ENCODE data around the gene PIGX. TPM values are rescaled to one million over a fixed set of nuclear protein-coding genes. Genes with fewer than 3 reads are reported as not detected.

The PIGX gene
- total RNA-seq, 2 donors from 2014 or later = 12.0 to 25.0 TPM

DNA sequence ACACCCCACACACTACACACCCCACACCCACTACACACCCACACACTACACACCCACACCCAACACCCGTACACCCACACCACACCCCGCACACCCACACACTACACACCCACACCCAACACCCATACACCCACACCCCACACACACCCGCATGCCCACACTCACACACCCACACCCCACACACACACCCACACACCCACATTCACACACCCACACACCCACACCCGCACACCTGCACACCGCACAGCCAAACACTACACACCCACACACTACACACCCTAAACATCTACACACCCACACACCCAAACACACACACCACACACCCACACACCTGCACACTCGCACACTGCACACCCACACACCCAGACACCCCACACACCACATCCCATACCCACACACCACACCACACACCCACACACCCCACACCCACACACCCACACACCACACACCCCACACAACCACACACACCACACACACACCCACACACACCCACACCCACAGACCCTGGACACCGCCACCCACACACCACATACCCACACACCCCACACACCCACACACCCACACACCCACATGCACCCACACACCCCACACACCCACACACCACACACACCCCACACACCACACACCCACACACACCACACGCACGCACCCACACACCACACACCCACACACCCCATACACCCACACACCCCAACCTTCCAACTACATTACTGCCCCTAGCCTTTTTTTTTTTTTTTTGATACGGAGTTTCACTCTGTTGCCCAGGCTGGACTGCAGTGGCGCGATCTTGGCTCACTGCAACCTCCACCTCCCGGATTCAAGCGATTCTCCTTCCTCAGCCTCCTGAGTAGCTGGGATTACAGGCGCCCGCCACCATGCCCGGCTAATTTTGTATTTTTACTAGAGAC, 17.0 kb upstream of the PIGX start:
- TF ChIP-seq CTCF (IDR thresholded peaks at IDR 0.05) = no peak
- Histone ChIP-seq H3K27ac (no peak overlapping the region), H3K4me1 (no peaks in the 10 kb centered on the region), H3K9me3 (no peaks in the 10 kb centered on the region), H3K36me3 (no peaks in the 10 kb centered on the region), H3K27me3 (no peaks in the 10 kb centered on the region), H3K4me3 (no peak overlapping the region)
- DNase-seq (ENCODE audit: low spot score) = no peak

- Histone ChIP-seq H3K27ac (no peak overlapping the region), H3K4me1 (no peaks in the 10 kb centered on the region), H3K4me3 (no peak overlapping the region), H3K27me3 (no peaks in the 10 kb centered on the region), H3K9me3 (no peaks in the 10 kb centered on the region), H3K36me3 (no peaks in the 10 kb centered on the region)
- TF ChIP-seq CTCF (IDR thresholded peaks at IDR 0.05) = no peak
- no peak for DNase-seq (ENCODE audit: low spot score)
Measured at GRCh38 chr3:196695849-196696226, 16.3 kb upstream of the PIGX start.

GRCh38 chr3:196697270-196697669, 14.9 kb upstream of the PIGX start:
- H3K4me1 ChIP-seq = no peaks in the 10 kb centered on the region
- no peaks in the 10 kb centered on the region for H3K27me3 ChIP-seq
- H3K27ac ChIP-seq = no peak overlapping the region
- no peaks in the 10 kb centered on the region for H3K36me3 ChIP-seq
- no peak for DNase-seq (ENCODE audit: low spot score)
- no peak overlapping the region for H3K4me3 ChIP-seq
- TF ChIP-seq CTCF (IDR thresholded peaks at IDR 0.05) = no peak
- no peaks in the 10 kb centered on the region for H3K9me3 ChIP-seq

DNA sequence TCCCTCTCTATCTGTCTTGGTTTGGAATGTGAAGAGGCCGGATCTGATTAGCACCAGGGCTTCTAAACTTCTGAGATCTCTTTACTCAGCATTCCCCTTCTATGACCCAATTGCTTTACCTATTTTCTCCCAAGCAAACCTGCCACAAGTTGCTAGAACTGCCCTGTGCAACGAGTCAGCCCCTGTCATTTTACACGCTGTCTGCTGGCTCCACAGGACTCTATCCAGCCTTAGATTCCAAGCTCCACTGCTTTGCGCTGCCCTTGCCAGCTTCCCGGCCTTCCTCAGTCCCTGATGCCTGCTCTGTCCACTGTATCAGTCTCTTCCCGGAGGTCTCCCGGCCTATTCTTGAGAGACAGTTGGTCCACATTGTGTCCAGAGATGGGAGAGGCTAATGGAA, 12.4 kb upstream of the PIGX start:
- no peaks in the 10 kb centered on the region for H3K36me3 ChIP-seq
- no peak for TF ChIP-seq CTCF (IDR thresholded peaks at IDR 0.05)
- no peaks in the 10 kb centered on the region for H3K4me1 ChIP-seq
- H3K27me3 ChIP-seq = no peaks in the 10 kb centered on the region
- no peaks in the 10 kb centered on the region for H3K9me3 ChIP-seq
- no peak for DNase-seq (ENCODE audit: low spot score)
- H3K27ac ChIP-seq = no peak overlapping the region
- H3K4me3 ChIP-seq = no peak overlapping the region

GRCh38 chr3:196700801-196701200, 11.4 kb upstream of the PIGX start:
- Histone ChIP-seq H3K27ac (no peak overlapping the region), H3K9me3 (no peaks in the 10 kb centered on the region), H3K27me3 (no peaks in the 10 kb centered on the region), H3K4me3 (no peak overlapping the region), H3K4me1 (no peaks in the 10 kb centered on the region), H3K36me3 (no peaks in the 10 kb centered on the region)
- no peak for TF ChIP-seq CTCF (IDR thresholded peaks at IDR 0.05)
- no peak for DNase-seq (ENCODE audit: low spot score)

DNA sequence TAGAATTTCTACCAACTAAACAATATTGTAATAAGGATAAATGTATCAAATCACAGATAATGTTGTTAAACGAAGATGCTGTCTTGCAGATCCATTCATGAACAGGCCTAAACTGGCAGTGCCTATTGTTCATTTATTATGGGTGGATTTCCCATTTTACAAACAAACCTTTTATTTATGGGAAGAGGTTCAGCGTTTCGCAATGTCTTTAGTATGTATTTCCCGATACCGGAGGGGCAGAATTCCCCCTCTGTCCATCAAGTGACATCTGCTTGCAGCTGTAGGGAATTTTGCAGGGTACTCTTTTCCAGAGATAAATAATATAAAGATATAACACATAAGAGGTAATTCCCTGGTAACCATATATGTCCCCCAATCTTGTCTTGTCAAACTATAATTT, 5.8 kb upstream of the PIGX start:
- Histone ChIP-seq H3K4me3 (no peak overlapping the region), H3K27me3 (no peaks in the 10 kb centered on the region), H3K27ac (no peak overlapping the region), H3K36me3 (no peaks in the 10 kb centered on the region), H3K4me1 (peaks cover 0 to 5% of the 10 kb centered on the region in 2 donors), H3K9me3 (no peaks in the 10 kb centered on the region)
- TF ChIP-seq CTCF (IDR thresholded peaks at IDR 0.05) = no peak
- no peak for DNase-seq (ENCODE audit: low spot score)
